SK-N-SH (cell line): ENCODE measurements around the gene SLC32A1. TPM values are rescaled to one million over a fixed set of nuclear protein-coding genes. Genes with fewer than 3 reads are reported as not detected.

ENCODE experiments used
- CTCF ChIA-PET: fragments of 300-600, 350-600 bp; formaldehyde crosslinking; extraction: SDS; loops from one replicate; lab custom pipeline; 2021; lab: Yijun Ruan, JAX
- POLR2A ChIA-PET: fragments of 350-600 bp; sonication (Branson Sonifier 250); formaldehyde crosslinking; extraction: SDS; loops from one replicate; lab custom pipeline; 2020; ENCODE audit warnings: antibody characterized with exemption, inconsistent platforms; lab: Yijun Ruan, JAX
- DNase-seq: peaks from one replicate; pipeline ENCODE4 v3.0.0; 2012
- H2AFZ ChIP-seq: fragments of 200-600 bp; sonication (generic); 2 replicates; pipeline ENCODE4 v1.8.1; 2016; ENCODE audit warnings: antibody characterized with exemption, mild to moderate bottlenecking, low read depth
- H3F3A ChIP-seq: fragments of 200-600 bp; sonication (generic); replicated peaks from 2 replicates; pipeline ENCODE3; 2016; ENCODE audit warnings: antibody characterized with exemption, mild to moderate bottlenecking; ENCODE audit not compliant: insufficient read depth
- H3K27ac ChIP-seq, 2 experiments: fragments of 200-500 bp in 1 of 2; fragments of 200-600 bp in 1 of 2; sonication (Bioruptor generic) in 1 of 2; sonication (generic), shearing (Covaris generic) in 1 of 2; 2 replicates each; pipeline versions ENCODE4 v1.5.1 to v1.6.1; 2014 to 2016; ENCODE audit warnings: low read depth in 2 of 2, inconsistent platforms in 1 of 2, low read length in 1 of 2, mild to moderate bottlenecking in 1 of 2, mixed read lengths in 1 of 2
- H3K27me3 ChIP-seq: fragments of 200-600 bp; sonication (generic), shearing (Covaris generic); 2 replicates; pipeline ENCODE4 v1.6.1; 2016; ENCODE audit warnings: mixed run types; ENCODE audit not compliant: insufficient read depth
- H3K36me3 ChIP-seq, 2 experiments: fragments of 200-500 bp in 1 of 2; fragments of 200-600 bp in 1 of 2; sonication (Bioruptor generic) in 1 of 2; sonication (generic) in 1 of 2; replicated peaks in 1 of 2; 2 replicates each; pipeline versions ENCODE3 to v1.5.1; 2014 to 2016; ENCODE audit warnings: low read length in 1 of 2, mild to moderate bottlenecking in 1 of 2; ENCODE audit not compliant: insufficient read depth in 2 of 2, control insufficient read depth in 1 of 2
- H3K4me1 ChIP-seq, 2 experiments: fragments of 200-500 bp in 1 of 2; fragments of 200-600 bp in 1 of 2; sonication (Bioruptor generic) in 1 of 2; sonication (generic), shearing (Covaris generic) in 1 of 2; 2 replicates each; pipeline versions ENCODE4 v1.5.1 to v1.6.1; 2014 to 2016; ENCODE audit warnings: low read depth in 1 of 2, low read length in 1 of 2, mixed run types in 1 of 2; ENCODE audit not compliant: insufficient read depth in 2 of 2, control insufficient read depth in 1 of 2
- H3K4me2 ChIP-seq: fragments of 200-600 bp; sonication (generic), shearing (Covaris generic); 2 replicates; pipeline ENCODE4 v1.6.1; 2017; ENCODE audit warnings: mixed run types
- H3K4me3 ChIP-seq, 2 experiments: fragments of 200-500 bp in 1 of 2; fragments of 200-600 bp in 1 of 2; sonication (Bioruptor generic) in 1 of 2; sonication (generic), shearing (Covaris generic) in 1 of 2; 2 replicates each; pipeline versions ENCODE4 v1.5.1 to v1.8.1; 2014 to 2016; ENCODE audit warnings: low read depth in 2 of 2, inconsistent platforms in 1 of 2, low read length in 1 of 2, mild to moderate bottlenecking in 1 of 2, mixed read lengths in 1 of 2, moderate library complexity in 1 of 2
- H3K79me2 ChIP-seq: fragments of 200-600 bp; sonication (generic); 2 replicates; pipeline ENCODE4 v1.8.1; 2017; ENCODE audit warnings: mild to moderate bottlenecking; ENCODE audit not compliant: insufficient read depth
- H3K9ac ChIP-seq: fragments of 200-600 bp; sonication (generic); 2 replicates; pipeline ENCODE4 v1.6.1; 2017; ENCODE audit warnings: mixed run types
- H3K9me2 ChIP-seq: fragments of 200-600 bp; sonication (generic); 2 replicates; pipeline ENCODE4 v1.6.1; 2017; ENCODE audit warnings: mixed run types
- H3K9me3 ChIP-seq: fragments of 200-600 bp; sonication (generic); 2 replicates; pipeline ENCODE4 v1.6.1; 2017; ENCODE audit warnings: mixed run types, mild to moderate bottlenecking, moderate library complexity
- H4K20me1 ChIP-seq: fragments of 200-600 bp; sonication (generic); 2 replicates; pipeline ENCODE4 v1.6.1; 2017; ENCODE audit warnings: mild to moderate bottlenecking, mixed run types; ENCODE audit not compliant: insufficient read depth
- CHD2 ChIP-seq: fragments of 150-350 bp; IDR thresholded peaks from 2 replicates; pipeline ENCODE4 v1.6.1; 2018; ENCODE audit warnings: low read length; ENCODE audit not compliant: partially characterized antibody
- CTCF ChIP-seq: fragments of 200-600 bp; sonication (generic); IDR thresholded peaks from 2 replicates; pipeline ENCODE4 v1.6.1; 2017; ENCODE audit warnings: antibody characterized with exemption, mild to moderate bottlenecking, moderate library complexity
- ELF1 ChIP-seq: IDR thresholded peaks from 2 replicates; pipeline ENCODE4 v1.4.0; 2012
- FOXJ3 ChIP-seq: sonication (generic); formaldehyde crosslinking; IDR thresholded peaks from 2 replicates; pipeline ENCODE4 v1.5.1; 2020; ENCODE audit warnings: mild to moderate bottlenecking, missing genetic modification reagents
- FOXM1 ChIP-seq: IDR thresholded peaks from 2 replicates; pipeline ENCODE4 v1.4.0; 2012; ENCODE audit warnings: low read depth, mild to moderate bottlenecking
- GABPA ChIP-seq: IDR thresholded peaks from 2 replicates; pipeline ENCODE4 v1.4.0; 2012; ENCODE audit warnings: low read depth, mild to moderate bottlenecking
- GATA2 ChIP-seq: sonication (generic); formaldehyde crosslinking; IDR thresholded peaks from 2 replicates; pipeline ENCODE4 v1.5.0; 2020; ENCODE audit warnings: mild to moderate bottlenecking, missing genetic modification reagents
- JUND ChIP-seq: IDR thresholded peaks from 2 replicates; pipeline ENCODE4 v1.4.0; 2012
- MAX ChIP-seq: IDR thresholded peaks from 2 replicates; pipeline ENCODE4 v1.4.0; 2012; ENCODE audit warnings: low read depth
- MEF2A ChIP-seq: IDR thresholded peaks from 2 replicates; pipeline ENCODE4 v1.4.0; 2012; ENCODE audit warnings: low read depth, borderline replicate concordance
- MXI1 ChIP-seq: IDR thresholded peaks from 2 replicates; pipeline ENCODE4 v1.6.1; 2012; ENCODE audit warnings: mild to moderate bottlenecking, low read depth, low read length, improper control_type of control experiment
- NFIC ChIP-seq: IDR thresholded peaks from 2 replicates; pipeline ENCODE4 v1.4.0; 2012; ENCODE audit warnings: borderline replicate concordance
- POLR2AphosphoS5 ChIP-seq: IDR thresholded peaks from 2 replicates; pipeline ENCODE4 v1.6.1; 2012; ENCODE audit warnings: low read depth, low read length
- RAD21 ChIP-seq: IDR thresholded peaks from 2 replicates; pipeline ENCODE4 v1.6.1; 2012; ENCODE audit warnings: mild to moderate bottlenecking, low read length
- RCOR1 ChIP-seq: fragments of 150-350 bp; IDR thresholded peaks from 2 replicates; pipeline ENCODE4 v1.6.1; 2017; ENCODE audit warnings: antibody characterized with exemption, low read length
- RXRA ChIP-seq: IDR thresholded peaks from 2 replicates; pipeline ENCODE4 v1.4.0; 2012; ENCODE audit warnings: low read depth, mild to moderate bottlenecking, borderline replicate concordance
- SMC3 ChIP-seq: IDR thresholded peaks from 2 replicates; pipeline ENCODE4 v1.6.1; 2012; ENCODE audit warnings: low read depth, low read length, improper control_type of control experiment
- TAF1 ChIP-seq: IDR thresholded peaks from 2 replicates; pipeline ENCODE4 v1.6.1; 2012; ENCODE audit warnings: low read depth, mild to moderate bottlenecking, low read length, moderate library complexity, borderline replicate concordance
- TCF12 ChIP-seq: IDR thresholded peaks from 2 replicates; pipeline ENCODE4 v1.4.0; 2012
- TEAD4 ChIP-seq: IDR thresholded peaks from 2 replicates; pipeline ENCODE4 v1.4.0; 2012; ENCODE audit warnings: mild to moderate bottlenecking, borderline replicate concordance; ENCODE audit not compliant: insufficient read depth
- USF1 ChIP-seq: IDR thresholded peaks from 2 replicates; pipeline ENCODE4 v1.4.0; 2012; ENCODE audit warnings: low read depth, borderline replicate concordance
- YY1 ChIP-seq: IDR thresholded peaks from 2 replicates; pipeline ENCODE4 v1.4.0; 2012; ENCODE audit warnings: low read depth, mild to moderate bottlenecking
- WGBS: methylation state at CpG from one replicate; pipeline ENCODE4 v1.1.6; 2017; ENCODE audit warnings: low lambda C conversion rate; 5-methylcytosine and 5-hydroxymethylcytosine counted together
- polyA plus RNA-seq, 3 experiments: library from polyadenylated mRNA; depleted of rRNA; stranded (reverse); fragments of >200 nt; gene quantifications; 2 replicates each; pipeline ENCODE4 v1.2.3, GENCODE V29; 2012

Gene SLC32A1
- polyA plus RNA-seq, 1 of the 3 experiments (the other 2 are of a cell fraction), result not detected

GRCh38 chr20:38732981-38733380 is 8.7 kb downstream of the SLC32A1 start (continued):
- TF ChIP-seq RCOR1 (no peak), TCF12 (no peak), JUND (no peak), GABPA (no peak), SMC3 (no peak)

- Histone ChIP-seq H3K9me2 (no peaks in the 10 kb centered on the region), H3K4me1 (peaks cover 0 to 13% of the 10 kb centered on the region in 2 experiments; a peak in 2 of 4 replicates), H3K79me2 (no peaks in the 10 kb centered on the region), H3K4me3 (no peak overlapping the region), H3K9me3 (no peaks in the 10 kb centered on the region), H3K27ac (no peak overlapping the region), H3F3A (no peaks in the 10 kb centered on the region), H3K27me3 (peaks cover 63% of the 10 kb centered on the region)
- no peak for DNase-seq
- POLR2A ChIA-PET, result no interaction called here
- CTCF ChIA-PET, result interaction anchor here (1.3 to 14.6 kb wide), 3 partner anchors 9 to 93 kb away, joined by 5 to 510 read pairs (median 5); no protein-coding TSS in a partner anchor
- TF ChIP-seq NFIC, result no peak
- no peak for TF ChIP-seq POLR2AphosphoS5
- TF ChIP-seq ELF1, result no peak
- TF ChIP-seq RAD21, result no peak
- TF ChIP-seq RXRA, result no peak
- TF ChIP-seq GABPA, result no peak
- no peak for TF ChIP-seq CHD2
- no peak for TF ChIP-seq TEAD4
- no peak for TF ChIP-seq CTCF
- TF ChIP-seq MAX, result no peak
- TF ChIP-seq SMC3, result no peak
- no peak for TF ChIP-seq TAF1
- TF ChIP-seq USF1, result no peak
- TF ChIP-seq MEF2A, result no peak
- no peak for TF ChIP-seq JUND
- no peak for TF ChIP-seq GATA2 (CRISPR knock-in tag)
- no peak for TF ChIP-seq MXI1
- TF ChIP-seq FOXM1, result no peak
- TF ChIP-seq FOXJ3, result no peak
- no peak for TF ChIP-seq YY1
- TF ChIP-seq, all 33 proteins: peak for 0
- H2AFZ ChIP-seq, result no peak overlapping the region
- no peaks in the 10 kb centered on the region for H3K36me3 ChIP-seq
- no peak overlapping the region for H3K9ac ChIP-seq
- 55% methylated on average over 6 of the region's 6 CpGs for WGBS
- H4K20me1 ChIP-seq, result no peaks in the 10 kb centered on the region
- H3K4me2 ChIP-seq, result no peak overlapping the region
These were observed 10.9 kb downstream of the SLC32A1 start for GRCh38 chr20:38735172-38735571.
